Upper lobe of right lung (tissue), 1 donor: ENCODE data around the gene ZNF664. TPM values are rescaled to one million over a fixed set of nuclear protein-coding genes. Genes with fewer than 3 reads are reported as not detected.

Experiments used
- ATAC-seq: fragments of 200-7000 bp; cut with Tn5 transposase; one replicate; pipeline ENCODE4 v1.9.1; 2020; ENCODE audit warnings: mild to moderate bottlenecking, moderate library complexity
- DNase-seq: peaks from one replicate; pipeline ENCODE4 v3.0.0-alpha.2; 2020
- H3K27ac ChIP-seq: fragments of 200-600 bp; one replicate; pipeline ENCODE4 v1.8.0; 2022
- H3K27me3 ChIP-seq: fragments of 200-600 bp; one replicate; pipeline ENCODE4 v1.8.0; 2022; ENCODE audit warnings: mild to moderate bottlenecking
- H3K36me3 ChIP-seq: fragments of 200-600 bp; one replicate; pipeline ENCODE4 v1.8.0; 2022
- H3K4me1 ChIP-seq: fragments of 200-600 bp; one replicate; pipeline ENCODE4 v1.8.0; 2022
- H3K4me3 ChIP-seq: fragments of 200-600 bp; one replicate; pipeline ENCODE4 v1.8.0; 2022; ENCODE audit warnings: mild to moderate bottlenecking
- H3K9me3 ChIP-seq: fragments of 200-600 bp; one replicate; pipeline ENCODE4 v1.8.0; 2022
- intact Hi-C: fragments of 100-400 bp; cut with DNase I; formaldehyde crosslinking; loops from one replicate; pipeline ENCODE4 v1.11.0; 2022
- total RNA-seq: library from RNA; stranded (reverse); fragmentation: NEBNext Ultra II Directional; extraction: Animal tissue kit (Norgen Biotek cat#: 25700); gene quantifications from one replicate; pipeline ENCODE4 v1.2.1, GENCODE V29; 2021
- TF ChIP-seq, protein P1 (sequence below): fragments of 200-600 bp; IDR thresholded peaks from one replicate; pipeline ENCODE4 v1.8.0; 2022; ENCODE audit warnings: antibody characterized with exemption
- donor health status: DM: no; HTN: yes; CAD: no; lungs with severe emphysema.

Gene ZNF664
- total RNA-seq, 1 donor from 2014 or later = 92.3 TPM

GRCh38 chr12:123973552-123974341 is 732 bp downstream of the ZNF664 start:
- Histone ChIP-seq H3K27me3 (no peaks in the 10 kb centered on the region), H3K9me3 (no peaks in the 10 kb centered on the region), H3K4me3 (peak overlapping the region; percentile 70), H3K27ac (peak overlapping the region; percentile 71), H3K36me3 (peaks cover 19% of the 10 kb centered on the region), H3K4me1 (peaks cover 26% of the 10 kb centered on the region)
- TF ChIP-seq, protein P1, sequence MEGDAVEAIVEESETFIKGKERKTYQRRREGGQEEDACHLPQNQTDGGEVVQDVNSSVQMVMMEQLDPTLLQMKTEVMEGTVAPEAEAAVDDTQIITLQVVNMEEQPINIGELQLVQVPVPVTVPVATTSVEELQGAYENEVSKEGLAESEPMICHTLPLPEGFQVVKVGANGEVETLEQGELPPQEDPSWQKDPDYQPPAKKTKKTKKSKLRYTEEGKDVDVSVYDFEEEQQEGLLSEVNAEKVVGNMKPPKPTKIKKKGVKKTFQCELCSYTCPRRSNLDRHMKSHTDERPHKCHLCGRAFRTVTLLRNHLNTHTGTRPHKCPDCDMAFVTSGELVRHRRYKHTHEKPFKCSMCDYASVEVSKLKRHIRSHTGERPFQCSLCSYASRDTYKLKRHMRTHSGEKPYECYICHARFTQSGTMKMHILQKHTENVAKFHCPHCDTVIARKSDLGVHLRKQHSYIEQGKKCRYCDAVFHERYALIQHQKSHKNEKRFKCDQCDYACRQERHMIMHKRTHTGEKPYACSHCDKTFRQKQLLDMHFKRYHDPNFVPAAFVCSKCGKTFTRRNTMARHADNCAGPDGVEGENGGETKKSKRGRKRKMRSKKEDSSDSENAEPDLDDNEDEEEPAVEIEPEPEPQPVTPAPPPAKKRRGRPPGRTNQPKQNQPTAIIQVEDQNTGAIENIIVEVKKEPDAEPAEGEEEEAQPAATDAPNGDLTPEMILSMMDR = no peak
- intact Hi-C loops = no loop called here
- peak; percentile 0 for ATAC-seq
- peak; percentile 80 for DNase-seq

GRCh38 chr12:123976227-123976826 is 3.3 kb downstream of the ZNF664 start:
- H3K9me3 ChIP-seq = no peaks in the 10 kb centered on the region
- H3K27me3 ChIP-seq = no peaks in the 10 kb centered on the region
- peaks cover 17% of the 10 kb centered on the region for H3K4me1 ChIP-seq
- TF ChIP-seq, protein P1 = no peak
- intact Hi-C loops = no loop called here
- H3K4me3 ChIP-seq = no peak overlapping the region
- no peak for DNase-seq
- H3K36me3 ChIP-seq = peaks cover 19% of the 10 kb centered on the region
- H3K27ac ChIP-seq = no peak overlapping the region
- ATAC-seq = no peak

GRCh38 chr12:123979566-123979965 is 6.6 kb downstream of the ZNF664 start:
- intact Hi-C loops = no loop called here
- Histone ChIP-seq H3K4me1 (peaks cover 14% of the 10 kb centered on the region), H3K9me3 (no peaks in the 10 kb centered on the region), H3K4me3 (no peak overlapping the region), H3K36me3 (peaks cover 19% of the 10 kb centered on the region), H3K27ac (no peak overlapping the region), H3K27me3 (no peaks in the 10 kb centered on the region)
- no peak for DNase-seq
- TF ChIP-seq, protein P1 = no peak
- ATAC-seq = no peak

- H3K27me3 ChIP-seq = no peaks in the 10 kb centered on the region
- peaks cover 9% of the 10 kb centered on the region for H3K36me3 ChIP-seq
- no peak overlapping the region for H3K27ac ChIP-seq
- H3K4me1 ChIP-seq = peaks cover 27% of the 10 kb centered on the region
- TF ChIP-seq, protein P1 = no peak
- intact Hi-C loops = loop anchor here (10.0 kb wide), 1 partner anchor 77 kb away; no protein-coding TSS in a partner anchor
- ATAC-seq (no peak), DNase-seq (no peak)
- H3K4me3 ChIP-seq = no peak overlapping the region
- no peaks in the 10 kb centered on the region for H3K9me3 ChIP-seq
Measured at GRCh38 chr12:123982269-123982668, 9.3 kb downstream of the ZNF664 start.

- Histone ChIP-seq H3K4me1 (peaks cover 27% of the 10 kb centered on the region), H3K36me3 (peaks cover 17% of the 10 kb centered on the region), H3K4me3 (no peak overlapping the region), H3K27ac (no peak overlapping the region), H3K9me3 (no peaks in the 10 kb centered on the region), H3K27me3 (no peaks in the 10 kb centered on the region)
- intact Hi-C loops = loop anchor here (10.0 kb wide), 1 partner anchor 79 kb away; no protein-coding TSS in a partner anchor
- ATAC-seq (peak; percentile 88), DNase-seq (no peak)
- TF ChIP-seq, protein P1 = peak; percentile 69
Measured at GRCh38 chr12:123983822-123984485, 10.9 kb downstream of the ZNF664 start.
